Naive thymus-derived CD4-positive, alpha-beta T cell (primary cell): ENCODE data around the gene CDH4. TPM values are rescaled to one million over a fixed set of nuclear protein-coding genes. Genes with fewer than 3 reads are reported as not detected.

Source experiments
- ATAC-seq: fragments of 150-1000 bp; cut with Tn5 transposase; 2 replicates; pipeline ENCODE4 v1.10.0; 2021; ENCODE audit warnings: mild to moderate bottlenecking, moderate library complexity
- CTCF ChIA-PET: fragments of 350-600 bp; sonication (Branson Sonifier 250); formaldehyde crosslinking; loops from one replicate; lab custom pipeline; 2021; ENCODE audit warnings: antibody characterized with exemption; lab: Charles Lee
- POLR2A ChIA-PET: fragments of 350-600 bp; sonication (Branson Sonifier 250); formaldehyde crosslinking; loops from one replicate; lab custom pipeline; 2021; ENCODE audit warnings: antibody characterized with exemption, inconsistent platforms; lab: Charles Lee
- DNase-seq, 9 donors: peaks; one replicate each; pipeline versions ENCODE4 v3.0.0 to v3.0.0-alpha.2; 2020 to 2022; ENCODE audit warnings: mixed read lengths in 1 of 9
- H3K27ac ChIP-seq: one replicate; pipeline ENCODE4 v1.7.0; 2013; ENCODE audit warnings: mild to moderate bottlenecking, low read depth, low read length, moderate library complexity
- H3K27me3 ChIP-seq, 2 donors: one replicate each; pipeline ENCODE4 v1.7.0; 2013; ENCODE audit warnings: low read length in 2 of 2, mild to moderate bottlenecking in 2 of 2, moderate library complexity in 2 of 2; ENCODE audit not compliant: control insufficient read depth in 2 of 2, insufficient read depth in 2 of 2
- H3K36me3 ChIP-seq, 3 experiments: 1 replicate in 2 of 3; 2 replicates in 1 of 3; pipeline ENCODE4 v1.7.0; 2013; ENCODE audit warnings: low read length in 3 of 3, mild to moderate bottlenecking in 3 of 3, moderate library complexity in 1 of 3; ENCODE audit not compliant: insufficient read depth in 3 of 3, control insufficient read depth in 2 of 3
- H3K4me1 ChIP-seq, 2 donors: one replicate each; pipeline ENCODE4 v1.7.0; 2013; ENCODE audit warnings: low read length in 2 of 2, mild to moderate bottlenecking in 2 of 2, moderate library complexity in 1 of 2; ENCODE audit not compliant: control insufficient read depth in 2 of 2, insufficient read depth in 2 of 2
- H3K4me3 ChIP-seq: 2 replicates; pipeline ENCODE4 v1.7.0; 2013; ENCODE audit warnings: mild to moderate bottlenecking, low read length
- H3K9me3 ChIP-seq, 3 experiments: 1 replicate in 2 of 3; 2 replicates in 1 of 3; pipeline ENCODE4 v1.7.0; 2013; ENCODE audit warnings: low read length in 3 of 3; ENCODE audit not compliant: control insufficient read depth in 2 of 3
- H3K27ac Mint-ChIP-seq, 9 donors: one replicate each; pipeline ENCODE4 v1.8.0; 2020 to 2022; ENCODE audit warnings: mixed read lengths in 9 of 9, mild to moderate bottlenecking in 8 of 9, moderate library complexity in 5 of 9, inconsistent platforms in 2 of 9
- H3K27me3 Mint-ChIP-seq, 5 donors: one replicate each; pipeline ENCODE4 v1.8.0; 2021 to 2022; ENCODE audit warnings: mixed read lengths in 5 of 5, mild to moderate bottlenecking in 1 of 5
- H3K36me3 Mint-ChIP-seq, 5 donors: one replicate each; pipeline ENCODE4 v1.8.0; 2020 to 2022; ENCODE audit warnings: mixed read lengths in 5 of 5, mild to moderate bottlenecking in 3 of 5, inconsistent platforms in 1 of 5
- H3K4me1 Mint-ChIP-seq, 7 donors: one replicate each; pipeline ENCODE4 v1.8.0; 2020 to 2022; ENCODE audit warnings: mixed read lengths in 7 of 7, mild to moderate bottlenecking in 3 of 7, inconsistent platforms in 1 of 7
- H3K4me3 Mint-ChIP-seq, 10 donors: one replicate each; pipeline ENCODE4 v1.8.0; 2020 to 2022; ENCODE audit warnings: mild to moderate bottlenecking in 10 of 10, mixed read lengths in 10 of 10, moderate library complexity in 6 of 10, inconsistent platforms in 2 of 10
- H3K9me3 Mint-ChIP-seq, 11 donors: one replicate each; pipeline ENCODE4 v1.8.0; 2020 to 2022; ENCODE audit warnings: mixed read lengths in 11 of 11, mild to moderate bottlenecking in 4 of 11, inconsistent platforms in 1 of 11, moderate library complexity in 1 of 11
- intact Hi-C, 2 donors: fragments of 100-400 bp; cut with micrococcal nuclease; formaldehyde crosslinking; loops; one replicate each; pipeline ENCODE4 v1.15.1; 2023
- polyA plus RNA-seq, 2 donors: library from polyadenylated mRNA; unstranded; fragments of 300-500 nt; fragmentation: Illumina TruSeq; gene quantifications; one replicate each; pipeline ENCODE4 v1.2.3, GENCODE V29; 2021
- total RNA-seq, 6 experiments: library from RNA in 5 of 6; stranded (reverse) in 5 of 6; gene quantifications; 1 replicate in 5 of 6; 2 replicates in 1 of 6; pipeline ENCODE4 v1.2.3 and lab custom pipeline; 2021 to 2026

Gene CDH4
- total and polyA plus RNA-seq, 7 experiments from 2014 or later: 0.05 to 0.43 (median 0.14) TPM; not detected in 1

DNA sequence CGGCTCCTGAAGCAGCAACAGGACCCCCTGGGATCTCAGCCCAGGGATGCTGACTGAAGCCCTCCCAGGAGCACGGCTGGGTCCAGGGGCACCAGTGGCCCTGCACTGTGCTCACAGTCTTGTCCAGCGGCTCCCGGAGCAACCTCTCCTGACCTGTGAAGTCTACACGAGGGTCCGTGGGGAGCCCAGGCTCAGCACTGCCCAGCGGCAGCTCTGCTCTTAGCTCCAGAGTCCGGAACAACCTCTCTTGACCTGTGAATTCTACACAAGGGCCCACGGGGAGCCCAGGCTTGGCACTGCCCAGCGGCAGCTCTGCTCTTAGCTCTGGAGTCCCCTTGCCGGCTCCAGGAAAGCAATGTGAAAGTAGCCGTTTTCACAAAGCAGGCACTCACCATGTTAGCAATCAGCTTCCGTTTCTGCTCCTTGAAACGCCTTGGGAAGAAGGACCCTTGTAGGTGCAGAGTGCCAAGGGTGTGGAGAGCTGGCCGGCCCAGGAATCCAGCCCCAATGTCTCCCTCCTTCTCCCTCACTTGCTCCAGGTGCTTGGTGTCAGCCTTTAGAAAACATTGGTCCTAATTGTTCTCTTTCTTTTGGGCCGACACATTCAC, 310.9 kb downstream of the CDH4 start:
- Mint-ChIP-seq H3K9me3 (peaks cover 0 to 4% (median 0%) of the 10 kb centered on the region in 11 donors), H3K27ac (no peak overlapping the region), H3K4me1 (no peaks in the 10 kb centered on the region), H3K36me3 (no peaks in the 10 kb centered on the region), H3K4me3 (no peak overlapping the region), H3K27me3 (peaks cover 0 to 4% (median 0%) of the 10 kb centered on the region in 5 donors)
- no peaks in the 10 kb centered on the region for H3K36me3 ChIP-seq
- intact Hi-C loops: no loop called here
- H3K27me3 ChIP-seq: no peaks in the 10 kb centered on the region
- ChIA-PET POLR2A (no interaction called here), CTCF (no interaction called here)
- no peaks in the 10 kb centered on the region for H3K9me3 ChIP-seq
- H3K27ac ChIP-seq: no peak overlapping the region
- no peak for ATAC-seq
- H3K4me3 ChIP-seq: no peak overlapping the region
- DNase-seq: no peak
- no peaks in the 10 kb centered on the region for H3K4me1 ChIP-seq

DNA sequence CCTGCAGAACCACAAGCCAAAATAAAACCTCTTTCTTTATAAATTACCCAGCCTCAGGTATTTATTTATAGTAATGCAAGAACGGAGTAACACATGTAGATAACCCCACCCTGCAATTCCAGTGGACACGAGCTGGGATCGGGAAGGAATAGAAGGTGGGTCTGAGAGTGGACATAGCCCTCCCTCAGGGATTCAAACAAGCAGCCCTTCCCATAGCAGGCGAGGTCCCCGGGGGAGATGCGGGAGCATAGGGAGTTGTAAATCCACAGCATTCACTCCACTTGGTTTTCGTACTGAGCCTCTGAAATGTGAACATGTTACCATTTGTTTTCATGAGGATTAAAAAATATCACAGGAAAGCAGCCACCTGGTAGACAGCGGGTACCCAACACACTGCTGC, 312.6 kb downstream of the CDH4 start:
- ChIA-PET POLR2A (no interaction called here), CTCF (no interaction called here)
- no peaks in the 10 kb centered on the region for H3K9me3 ChIP-seq
- no peaks in the 10 kb centered on the region for H3K36me3 Mint-ChIP-seq
- H3K27me3 Mint-ChIP-seq: peaks cover 0 to 4% (median 0%) of the 10 kb centered on the region in 5 donors
- no peak overlapping the region for H3K27ac ChIP-seq
- DNase-seq (no peak), ATAC-seq (no peak)
- no peak overlapping the region for H3K4me3 ChIP-seq
- intact Hi-C loops: no loop called here
- no peaks in the 10 kb centered on the region for H3K36me3 ChIP-seq
- no peak overlapping the region for H3K27ac Mint-ChIP-seq
- H3K9me3 Mint-ChIP-seq: peaks cover 0 to 7% (median 0%) of the 10 kb centered on the region in 11 donors
- no peaks in the 10 kb centered on the region for H3K4me1 ChIP-seq
- H3K27me3 ChIP-seq: no peaks in the 10 kb centered on the region
- no peaks in the 10 kb centered on the region for H3K4me1 Mint-ChIP-seq
- no peak overlapping the region for H3K4me3 Mint-ChIP-seq

DNA sequence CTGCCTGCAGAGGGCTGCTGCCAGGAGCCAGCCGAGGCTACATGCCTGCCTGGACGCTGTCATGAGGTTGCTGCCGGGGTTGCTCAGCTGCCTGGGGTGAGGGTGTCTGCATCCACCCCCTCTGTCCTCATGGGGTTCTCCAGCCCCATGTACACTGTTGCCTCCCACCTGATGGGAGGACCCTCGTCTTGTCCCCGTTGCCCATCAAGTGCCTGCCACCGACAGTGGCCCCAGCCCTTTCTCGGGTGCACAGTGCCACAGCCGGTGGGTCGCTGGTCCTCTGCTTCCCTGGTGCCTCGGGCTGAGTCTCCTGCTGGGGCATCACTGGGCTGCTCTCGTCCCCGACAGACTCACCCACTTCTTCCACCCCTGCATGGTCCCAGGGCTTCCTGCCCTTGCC, 313.7 kb downstream of the CDH4 start:
- POLR2A ChIA-PET: no interaction called here
- Mint-ChIP-seq H3K36me3 (no peaks in the 10 kb centered on the region), H3K4me3 (no peak overlapping the region), H3K4me1 (no peaks in the 10 kb centered on the region), H3K9me3 (peaks cover 0 to 7% (median 0%) of the 10 kb centered on the region in 11 donors), H3K27ac (no peak overlapping the region), H3K27me3 (peaks cover 0 to 10% (median 0%) of the 10 kb centered on the region in 5 donors)
- Histone ChIP-seq H3K27ac (no peak overlapping the region), H3K4me3 (no peak overlapping the region), H3K36me3 (no peaks in the 10 kb centered on the region), H3K27me3 (no peaks in the 10 kb centered on the region), H3K4me1 (no peaks in the 10 kb centered on the region), H3K9me3 (no peaks in the 10 kb centered on the region)
- DNase-seq (no peak), ATAC-seq (no peak)
- CTCF ChIA-PET: no interaction called here
- intact Hi-C loops: no loop called here

DNA sequence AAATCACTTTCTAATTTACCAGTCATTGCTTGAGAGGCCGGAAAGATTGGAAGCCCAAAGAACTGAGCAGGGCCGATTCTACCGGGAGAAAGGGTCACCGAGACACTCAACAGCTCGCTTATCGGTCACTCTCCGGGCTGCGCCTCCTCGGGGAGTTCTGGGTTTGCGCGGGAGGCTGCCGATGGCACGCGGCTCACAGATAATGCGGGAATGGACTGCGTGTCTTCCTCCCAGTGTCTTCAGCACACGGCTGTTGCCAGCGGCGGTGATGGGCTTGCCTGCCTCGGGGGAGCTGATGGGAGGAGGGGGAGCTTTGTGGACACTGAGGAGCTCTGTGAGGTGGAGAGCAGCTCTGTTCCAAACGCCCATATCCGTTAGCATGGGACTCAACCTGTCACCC, 314.6 kb downstream of the CDH4 start:
- DNase-seq: no peak
- Mint-ChIP-seq H3K9me3 (peaks cover 0 to 7% (median 0%) of the 10 kb centered on the region in 11 donors), H3K4me3 (no peak overlapping the region), H3K36me3 (no peaks in the 10 kb centered on the region), H3K27me3 (peaks cover 0 to 10% (median 0%) of the 10 kb centered on the region in 5 donors), H3K4me1 (no peaks in the 10 kb centered on the region), H3K27ac (no peak overlapping the region)
- CTCF ChIA-PET: no interaction called here
- ATAC-seq: no peak
- intact Hi-C loops: no loop called here
- Histone ChIP-seq H3K9me3 (no peaks in the 10 kb centered on the region), H3K4me3 (no peak overlapping the region), H3K4me1 (no peaks in the 10 kb centered on the region), H3K27ac (no peak overlapping the region), H3K36me3 (no peaks in the 10 kb centered on the region), H3K27me3 (no peaks in the 10 kb centered on the region)
- POLR2A ChIA-PET: no interaction called here

DNA sequence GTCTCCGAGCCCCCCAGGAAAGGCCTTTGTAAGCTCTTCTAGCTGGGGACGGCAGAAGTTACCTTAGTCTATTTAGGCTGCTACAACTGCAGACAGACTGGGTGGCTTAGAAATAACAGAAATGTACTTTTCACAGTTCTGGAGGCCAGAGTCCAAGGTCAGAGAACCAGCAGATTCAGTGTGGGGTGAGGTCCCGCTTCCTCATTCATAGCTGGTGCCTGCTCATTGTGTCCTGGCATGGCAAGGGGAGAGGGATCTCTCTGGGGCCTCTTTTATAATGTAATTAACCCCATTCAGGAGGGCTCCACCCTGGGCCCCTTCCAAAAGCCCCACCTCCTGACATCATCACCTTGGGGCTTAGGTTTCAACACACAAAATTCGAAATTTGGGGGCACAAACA, 315.1 kb downstream of the CDH4 start:
- Mint-ChIP-seq H3K27ac (no peak overlapping the region), H3K36me3 (no peaks in the 10 kb centered on the region), H3K27me3 (peaks cover 0 to 10% (median 0%) of the 10 kb centered on the region in 5 donors), H3K4me3 (no peak overlapping the region), H3K4me1 (no peaks in the 10 kb centered on the region), H3K9me3 (peaks cover 0 to 7% (median 0%) of the 10 kb centered on the region in 11 donors)
- no peak for DNase-seq
- ChIA-PET CTCF (no interaction called here), POLR2A (no interaction called here)
- intact Hi-C loops: no loop called here
- no peak for ATAC-seq
- no peaks in the 10 kb centered on the region for H3K4me1 ChIP-seq
- no peak overlapping the region for H3K27ac ChIP-seq
- H3K9me3 ChIP-seq: no peaks in the 10 kb centered on the region
- no peaks in the 10 kb centered on the region for H3K36me3 ChIP-seq
- H3K4me3 ChIP-seq: no peak overlapping the region
- H3K27me3 ChIP-seq: no peaks in the 10 kb centered on the region

DNA sequence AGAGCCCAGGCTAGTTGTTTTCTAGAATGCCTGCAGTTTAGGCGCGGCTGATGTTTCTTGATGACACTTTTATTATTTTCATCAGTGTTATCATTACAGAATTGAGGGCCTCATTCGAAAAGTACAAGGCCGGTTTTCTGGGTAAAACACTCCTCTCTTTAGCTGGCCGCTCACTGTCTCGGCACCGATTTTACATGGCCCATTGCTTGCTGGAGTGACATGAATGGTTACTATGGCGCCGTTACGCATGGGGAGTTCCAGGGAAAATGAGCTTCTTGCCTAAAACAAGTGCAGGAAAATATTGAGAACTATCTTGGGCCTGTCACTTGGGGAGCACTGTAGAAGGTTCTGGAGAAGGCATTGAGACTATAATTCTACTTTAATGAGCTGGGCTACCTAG, 317.8 kb downstream of the CDH4 start:
- H3K9me3 Mint-ChIP-seq: peaks cover 0 to 6% (median 0%) of the 10 kb centered on the region in 11 donors
- Histone ChIP-seq H3K27ac (no peak overlapping the region), H3K36me3 (no peaks in the 10 kb centered on the region), H3K4me3 (no peak overlapping the region), H3K27me3 (no peaks in the 10 kb centered on the region), H3K9me3 (no peaks in the 10 kb centered on the region), H3K4me1 (no peaks in the 10 kb centered on the region)
- intact Hi-C loops: no loop called here
- DNase-seq (no peak), ATAC-seq (no peak)
- ChIA-PET CTCF (no interaction called here), POLR2A (no interaction called here)
- H3K4me1 Mint-ChIP-seq: no peaks in the 10 kb centered on the region
- H3K27me3 Mint-ChIP-seq: peaks cover 0 to 18% (median 0%) of the 10 kb centered on the region in 5 donors
- H3K4me3 Mint-ChIP-seq: no peak overlapping the region
- H3K27ac Mint-ChIP-seq: no peak overlapping the region
- H3K36me3 Mint-ChIP-seq: no peaks in the 10 kb centered on the region

DNA sequence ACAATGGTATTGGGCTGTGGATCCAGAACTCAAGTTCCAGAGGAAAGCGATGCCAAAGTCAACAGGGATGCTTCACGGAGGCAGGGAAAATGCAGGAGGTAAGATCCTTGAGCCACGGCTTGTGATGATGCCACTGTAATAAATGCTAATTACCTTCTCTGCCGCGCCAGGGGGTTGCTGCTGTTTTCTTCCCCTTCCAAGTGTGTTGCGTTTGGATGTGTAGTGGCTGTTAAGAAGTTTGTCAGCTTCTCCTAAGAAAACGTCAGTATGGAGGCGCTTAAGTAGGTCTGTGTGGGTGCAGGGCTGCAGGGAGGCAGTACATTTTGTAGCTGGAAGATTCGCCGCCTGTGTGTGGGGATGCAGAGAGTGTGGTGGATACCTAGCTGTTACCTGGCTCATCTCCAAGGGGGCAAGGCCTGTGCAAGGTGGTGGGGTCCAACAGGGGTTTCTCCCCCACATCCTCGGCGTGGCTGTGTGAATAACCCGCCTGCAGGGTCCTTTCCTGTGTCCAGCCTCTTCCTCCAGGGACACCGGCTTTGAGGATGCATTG, 318.7 kb downstream of the CDH4 start:
- intact Hi-C loops: no loop called here
- ATAC-seq: no peak

More for the DNA sequence above, 318.7 kb downstream of the CDH4 start:
- ChIA-PET POLR2A (no interaction called here), CTCF (no interaction called here)
- no peaks in the 10 kb centered on the region for H3K36me3 ChIP-seq
- Mint-ChIP-seq H3K36me3 (no peaks in the 10 kb centered on the region), H3K4me3 (no peak overlapping the region), H3K27me3 (peaks cover 0 to 18% (median 0%) of the 10 kb centered on the region in 5 donors), H3K27ac (no peak overlapping the region), H3K4me1 (no peaks in the 10 kb centered on the region), H3K9me3 (peaks cover 0 to 9% (median 0%) of the 10 kb centered on the region in 11 donors)
- H3K9me3 ChIP-seq: no peaks in the 10 kb centered on the region
- no peaks in the 10 kb centered on the region for H3K4me1 ChIP-seq
- no peaks in the 10 kb centered on the region for H3K27me3 ChIP-seq
- no peak for DNase-seq
- no peak overlapping the region for H3K4me3 ChIP-seq
- H3K27ac ChIP-seq: no peak overlapping the region
